ENCODE results near the gene STT3B.
"Not testable (repeated sequence)": the region's sequence is repeated elsewhere in the genome, so short reads cannot be mapped to it uniquely, and the experiment has no call there.

The STT3B gene

GRCh38 chr3:31532587-31533168 lies at the start of gene STT3B:
Gene STT3B, plus strand, starts transcription at chr3:31532925. Its CDS starts 74 bp downstream, at chr3:31532999.
- peak; percentile 57 for DNase-seq

GRCh38 chr3:31483776-31484175 lies 48.9 kb upstream of the STT3B start:
- DNase-seq = no peak

GRCh38 chr3:31485196-31485595 lies 47.5 kb upstream of the STT3B start:
- DNase-seq = no peak

GRCh38 chr3:31486865-31487533 lies 45.7 kb upstream of the STT3B start:
- DNase-seq = no peak

- no peak for DNase-seq
These were observed 44.2 kb upstream of the STT3B start for GRCh38 chr3:31488475-31489017.

GRCh38 chr3:31490502-31490901 lies 42.2 kb upstream of the STT3B start:
- no peak for DNase-seq

- no peak for DNase-seq
These were observed 41.1 kb upstream of the STT3B start for GRCh38 chr3:31491660-31492059.

GRCh38 chr3:31493149-31493548 lies 39.6 kb upstream of the STT3B start:
- DNase-seq = no peak

- DNase-seq = no peak
These were observed 36.6 kb upstream of the STT3B start for GRCh38 chr3:31495971-31496665.

GRCh38 chr3:31498791-31499190 lies 33.9 kb upstream of the STT3B start:
- no peak for DNase-seq

GRCh38 chr3:31499281-31499680 lies 33.4 kb upstream of the STT3B start:
- DNase-seq = no peak

- no peak for DNase-seq
These were observed 29.9 kb upstream of the STT3B start for GRCh38 chr3:31502803-31503221.

- no peak for DNase-seq
These were observed 29.3 kb upstream of the STT3B start for GRCh38 chr3:31503456-31503855.

- no peak for DNase-seq
These were observed 28.5 kb upstream of the STT3B start for GRCh38 chr3:31504230-31504629.

- no peak for DNase-seq
These were observed 27.2 kb upstream of the STT3B start for GRCh38 chr3:31505371-31506048.

GRCh38 chr3:31506515-31506914 lies 26.2 kb upstream of the STT3B start:
- not testable (repeated sequence) for DNase-seq

GRCh38 chr3:31508452-31509146 lies 24.1 kb upstream of the STT3B start:
- no peak for DNase-seq

GRCh38 chr3:31509147-31509728 lies 23.5 kb upstream of the STT3B start:
- DNase-seq = no peak

GRCh38 chr3:31514570-31514969 lies 18.2 kb upstream of the STT3B start:
- DNase-seq = no peak

GRCh38 chr3:31515486-31516284 lies 17.0 kb upstream of the STT3B start:
- no peak for DNase-seq

- no peak for DNase-seq
These were observed 16.0 kb upstream of the STT3B start for GRCh38 chr3:31516757-31517156.

All from DMS 273 treated with DMSO at 0.1 percent for 48 hours (cell line).